Gastroesophageal sphincter (tissue), 3 donors: ENCODE results near the gene RAPGEF5.

Experiments
- POLR2A ChIP-seq, 2 donors: fragments of 450-650 bp; IDR thresholded peaks; one replicate each; pipeline ENCODE4 v1.6.1; 2017; ENCODE audit warnings: antibody characterized with exemption in 2 of 2, mild to moderate bottlenecking in 2 of 2, moderate library complexity in 1 of 2
- TF ChIP-seq, protein P1 (sequence below), 4 experiments: fragments of 200-600 bp in 2 of 4; fragments of 450-650 bp in 2 of 4; sonication (generic) in 1 of 4; IDR thresholded peaks; one replicate each; pipeline ENCODE4 v1.5.1; 2017 to 2019; ENCODE audit warnings: antibody characterized with exemption in 4 of 4, mild to moderate bottlenecking in 2 of 4, moderate library complexity in 2 of 4

DNA sequence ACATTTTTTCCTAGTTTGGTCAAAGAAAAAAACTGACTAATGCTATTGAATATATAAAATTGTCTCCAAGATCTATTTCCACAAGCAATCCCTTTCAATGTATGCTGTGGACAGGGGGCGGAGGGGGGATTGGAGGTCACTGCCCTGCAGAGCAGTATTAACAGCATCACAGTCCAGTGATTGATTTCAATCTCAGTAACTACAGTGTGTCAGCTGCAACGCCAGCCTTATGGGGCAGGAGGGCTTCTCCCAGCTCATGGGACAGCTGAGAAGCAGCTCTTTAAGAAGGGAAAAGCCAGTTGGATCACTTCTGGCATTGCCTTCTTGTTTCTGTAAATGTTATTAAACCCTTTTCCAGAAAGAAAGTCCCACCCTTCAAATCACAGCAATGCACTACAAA lies 65.0 kb downstream of the RAPGEF5 start:
- TF ChIP-seq, protein P1, sequence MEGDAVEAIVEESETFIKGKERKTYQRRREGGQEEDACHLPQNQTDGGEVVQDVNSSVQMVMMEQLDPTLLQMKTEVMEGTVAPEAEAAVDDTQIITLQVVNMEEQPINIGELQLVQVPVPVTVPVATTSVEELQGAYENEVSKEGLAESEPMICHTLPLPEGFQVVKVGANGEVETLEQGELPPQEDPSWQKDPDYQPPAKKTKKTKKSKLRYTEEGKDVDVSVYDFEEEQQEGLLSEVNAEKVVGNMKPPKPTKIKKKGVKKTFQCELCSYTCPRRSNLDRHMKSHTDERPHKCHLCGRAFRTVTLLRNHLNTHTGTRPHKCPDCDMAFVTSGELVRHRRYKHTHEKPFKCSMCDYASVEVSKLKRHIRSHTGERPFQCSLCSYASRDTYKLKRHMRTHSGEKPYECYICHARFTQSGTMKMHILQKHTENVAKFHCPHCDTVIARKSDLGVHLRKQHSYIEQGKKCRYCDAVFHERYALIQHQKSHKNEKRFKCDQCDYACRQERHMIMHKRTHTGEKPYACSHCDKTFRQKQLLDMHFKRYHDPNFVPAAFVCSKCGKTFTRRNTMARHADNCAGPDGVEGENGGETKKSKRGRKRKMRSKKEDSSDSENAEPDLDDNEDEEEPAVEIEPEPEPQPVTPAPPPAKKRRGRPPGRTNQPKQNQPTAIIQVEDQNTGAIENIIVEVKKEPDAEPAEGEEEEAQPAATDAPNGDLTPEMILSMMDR (IDR thresholded peaks at IDR 0.05): no peak
- no peak for TF ChIP-seq POLR2A (IDR thresholded peaks at IDR 0.05)
